GM12878 (cell line): ENCODE results near the gene FDXACB1.

ENCODE experiments used
- BHLHE40 ChIP-seq, 2 experiments: fragments of 450-650 bp in 1 of 2; IDR thresholded peaks; 2 replicates each; pipeline ENCODE4 v1.6.1; 2011 to 2017; ENCODE audit warnings: low read depth in 2 of 2, borderline replicate concordance in 1 of 2, improper control_type of control experiment in 1 of 2, low read length in 1 of 2, mild to moderate bottlenecking in 1 of 2
- CBFB ChIP-seq: IDR thresholded peaks from 2 replicates; pipeline ENCODE4 v1.6.1; 2016; ENCODE audit warnings: antibody characterized with exemption, low read depth
- CTCF ChIP-seq, 3 experiments: IDR thresholded peaks in 2 of 3; conservative IDR thresholded peaks in 1 of 3; 2 replicates each; pipeline ENCODE4 v1.5.1; 2011; ENCODE audit warnings: low read depth in 3 of 3, low read length in 3 of 3, mild to moderate bottlenecking in 3 of 3, control low read depth in 2 of 3, moderate library complexity in 2 of 3, inconsistent platforms in 1 of 3, mixed read lengths in 1 of 3; ENCODE audit not compliant: control insufficient read depth in 2 of 3, insufficient read depth in 1 of 3; ENCODE audit errors: extremely low read depth in 1 of 3
- EZH2 ChIP-seq: IDR thresholded peaks from 2 replicates; pipeline ENCODE4 v1.6.1; 2012; ENCODE audit warnings: low read depth, mild to moderate bottlenecking, control low read depth, inconsistent platforms, low read length, borderline replicate concordance; ENCODE audit not compliant: control insufficient read depth
- JUNB ChIP-seq: IDR thresholded peaks from 2 replicates; pipeline ENCODE4 v1.6.1; 2016; ENCODE audit warnings: antibody characterized with exemption, mild to moderate bottlenecking
- MAX ChIP-seq: IDR thresholded peaks from 2 replicates; pipeline ENCODE4 v1.6.1; 2012; ENCODE audit warnings: low read depth, low read length, improper control_type of control experiment
- MTA2 ChIP-seq: fragments of 450-650 bp; IDR thresholded peaks from 2 replicates; pipeline ENCODE4 v1.6.1; 2016; ENCODE audit warnings: low read depth, mild to moderate bottlenecking, moderate library complexity
- MXI1 ChIP-seq: fragments of 150-350 bp; IDR thresholded peaks from 2 replicates; pipeline ENCODE4 v1.6.1; 2011; ENCODE audit warnings: low read depth, mild to moderate bottlenecking, inconsistent platforms, low read length, improper control_type of control experiment
- POLR2A ChIP-seq: IDR thresholded peaks from 2 replicates; pipeline ENCODE4 v1.6.1; 2011; ENCODE audit warnings: low read depth, mild to moderate bottlenecking, low read length
- POLR2AphosphoS5 ChIP-seq: IDR thresholded peaks from 2 replicates; pipeline ENCODE4 v1.6.1; 2011; ENCODE audit warnings: mild to moderate bottlenecking, low read length, inconsistent platforms
- REST ChIP-seq: IDR thresholded peaks from 2 replicates; pipeline ENCODE4 v1.6.1; 2012; ENCODE audit warnings: mild to moderate bottlenecking, low read depth, low read length
- SIN3A ChIP-seq: IDR thresholded peaks from 2 replicates; pipeline ENCODE4 v1.6.1; 2012; ENCODE audit warnings: low read depth, low read length, improper control_type of control experiment
- SREBF1 ChIP-seq: IDR thresholded peaks from 2 replicates; pipeline ENCODE4 v1.6.1; 2012; ENCODE audit warnings: mild to moderate bottlenecking, low read length
- SRF ChIP-seq, 2 experiments: IDR thresholded peaks; 2 replicates each; pipeline ENCODE4 v1.6.1; 2011; ENCODE audit warnings: low read depth in 2 of 2, low read length in 2 of 2, mild to moderate bottlenecking in 1 of 2, moderate library complexity in 1 of 2

- TF ChIP-seq CTCF (IDR thresholded peaks at IDR 0.05 in 2 of 3, conservative IDR thresholded peaks at IDR 0.05 in 1 of 3; ENCODE audit: control insufficient read depth in 2 of 3, extremely low read depth in 1 of 3, insufficient read depth in 1 of 3, low read depth in 3 of 3, low read length in 3 of 3): no peak
- no peak for TF ChIP-seq SRF (IDR thresholded peaks at IDR 0.05; ENCODE audit: low read depth in 2 of 2, low read length in 2 of 2)
- TF ChIP-seq MAX: no peak
- no peak for TF ChIP-seq MXI1
- TF ChIP-seq POLR2A: no peak
- no peak for TF ChIP-seq CBFB
- no peak for TF ChIP-seq POLR2AphosphoS5
- no peak for TF ChIP-seq REST
- no peak for TF ChIP-seq SIN3A
- no peak for TF ChIP-seq BHLHE40 (IDR thresholded peaks at IDR 0.05; ENCODE audit: borderline replicate concordance in 1 of 2, low read depth in 2 of 2, low read length in 1 of 2)
- no peak for TF ChIP-seq JUNB
- no peak for TF ChIP-seq EZH2
- TF ChIP-seq MTA2: no peak
- TF ChIP-seq SREBF1: no peak
These were observed 26.4 kb upstream of the FDXACB1 start for GRCh38 chr11:111905411-111905810.
